Measurements from ENCODE around the gene TDG. TPM values are rescaled to one million over a fixed set of nuclear protein-coding genes. Genes with fewer than 3 reads are reported as not detected.

TDG gene
- total and polyA plus RNA-seq, 10 of the 15 experiments (the other 5 are each of a cell fraction or from before 2014, with no cell fraction given), result 29.7 to 68.8 (median 51.2) TPM

DNA sequence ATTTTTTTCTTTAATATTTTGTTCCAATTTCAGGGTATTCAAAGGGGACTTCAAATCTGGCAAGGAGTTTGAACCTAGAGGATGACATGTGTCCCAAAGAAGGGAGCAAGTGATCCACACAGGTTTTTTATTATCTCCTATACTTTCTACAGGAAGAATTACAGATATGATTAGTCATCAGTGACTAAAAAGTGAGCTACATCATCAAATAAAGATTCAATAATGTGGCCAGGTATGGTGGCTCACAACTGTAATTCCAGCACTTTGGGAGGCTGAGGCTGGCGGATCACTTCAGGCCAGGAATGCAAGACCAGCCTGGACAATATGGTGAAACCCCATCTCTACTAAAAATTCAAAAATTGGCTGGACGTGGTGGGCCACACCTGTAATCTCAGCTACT, 60.1 kb downstream of the TDG start:
- no peaks in the 10 kb centered on the region for H3K36me3 ChIP-seq (ENCODE audit: control insufficient read depth in 2 of 2, insufficient read depth in 2 of 2, low read length in 1 of 2)
- H3K9me3 ChIP-seq (replicated peaks; ENCODE audit: control insufficient read depth, insufficient read depth, low read length), result no peaks in the 10 kb centered on the region
- H4K20me1 ChIP-seq (ENCODE audit: control insufficient read depth, insufficient read depth), result no peaks in the 10 kb centered on the region
- H2AFZ ChIP-seq (ENCODE audit: control insufficient read depth, low read depth, low read length), result no peak overlapping the region
- no peak overlapping the region for H3K4me2 ChIP-seq (ENCODE audit: control insufficient read depth, insufficient read depth)
- in situ Hi-C loops (cut with MboI) (no loop called here), intact Hi-C loops (cut with micrococcal nuclease; ENCODE audit: unreplicated experiment) (no loop called here)
- H3K9ac ChIP-seq (ENCODE audit: control insufficient read depth, insufficient read depth, low read length), result no peak overlapping the region
- WGBS (ENCODE audit: insufficient coverage, insufficient replicate concordance, low lambda C conversion rate, missing lambda C conversion rate), result 15% methylated on average over 2 of the region's 2 CpGs
- RAD21 ChIA-PET (ENCODE audit: unreplicated experiment), result no interaction called here
- SMC1A ChIA-PET (ENCODE audit: uncharacterized antibody, unreplicated experiment), result no interaction called here
- CTCF ChIA-PET, result no interaction called here
- no peaks in the 10 kb centered on the region; a peak in 1 of 4 replicates for H3K27me3 ChIP-seq (replicated peaks in 1 of 2; ENCODE audit: control insufficient read depth in 2 of 2, insufficient read depth in 2 of 2, low read length in 1 of 2)
- FAIRE-seq, result no peak
- TF ChIP-seq NR2F1 (conservative IDR thresholded peaks at IDR 0.05) (no peak), CBX3 (IDR thresholded peaks at IDR 0.05; ENCODE audit: borderline replicate concordance, low read depth) (no peak), POLR2AphosphoS2 (IDR thresholded peaks at IDR 0.05; ENCODE audit: low read depth, low read length) (no peak), TCF3 (IDR thresholded peaks at IDR 0.05; ENCODE audit: borderline replicate concordance, insufficient read depth, low read depth, low read length) (no peak), RAD21 (IDR thresholded peaks at IDR 0.05; ENCODE audit: insufficient read depth, low read depth, low read length) (no peak), JUNB (IDR thresholded peaks at IDR 0.05) (no peak), PAX5 (IDR thresholded peaks at IDR 0.05; ENCODE audit: borderline replicate concordance, low read depth, low read length) (no peak), POLR2AphosphoS5 (IDR thresholded peaks at IDR 0.05; ENCODE audit: low read length) (no peak)
- no peak overlapping the region for H3K4me3 ChIP-seq
- H3K4me1 ChIP-seq (ENCODE audit: control insufficient read depth, insufficient read depth, low read length), result no peaks in the 10 kb centered on the region
- no peak for ATAC-seq
- no TSS peak for BruUV-seq (replicated peaks)
- H3K27ac ChIP-seq (ENCODE audit: control insufficient read depth, insufficient read depth), result no peak overlapping the region
- DNase-seq (ENCODE audit: low read depth, low spot score), result no peak
- H3K79me2 ChIP-seq (ENCODE audit: control insufficient read depth, insufficient read depth, low read length), result no peaks in the 10 kb centered on the region
- POLR2A ChIA-PET, result no interaction called here

Data from GM12878 (cell line).